GM04504 (cell line): ENCODE measurements around the gene ZNF845.
"Not testable (repeated sequence)": the region's sequence is repeated elsewhere in the genome, so short reads cannot be mapped to it uniquely, and the experiment has no call there.

Experiments used
- DNase-seq: peaks from one replicate; pipeline ENCODE4 v3.0.0-alpha.2; 2012; ENCODE audit warnings: low read depth

The ZNF845 gene

GRCh38 chr19:53381376-53381775, 47.8 kb downstream of the ZNF845 start:
- DNase-seq = no peak

- DNase-seq = no peak
These were observed 54.6 kb downstream of the ZNF845 start for GRCh38 chr19:53388168-53388567.

- no peak for DNase-seq
These were observed 55.4 kb downstream of the ZNF845 start for GRCh38 chr19:53388904-53389303.

- DNase-seq = no peak
These were observed 56.0 kb downstream of the ZNF845 start for GRCh38 chr19:53389571-53389970.

GRCh38 chr19:53389978-53390377, 56.4 kb downstream of the ZNF845 start:
- no peak for DNase-seq

- DNase-seq = peak; percentile 33
These were observed 61.0 kb downstream of the ZNF845 start for GRCh38 chr19:53394522-53394973.

GRCh38 chr19:53394974-53395839, 61.7 kb downstream of the ZNF845 start, which contains the start of gene ZNF765:
Gene ZNF765 (plus strand): TSS chr19:53395149. CDS start chr19:53398016, 2,867 bp downstream.
- DNase-seq = peak; percentile 79

- DNase-seq = not testable (repeated sequence)
These were observed 62.4 kb downstream of the ZNF845 start for GRCh38 chr19:53395840-53396524.

GRCh38 chr19:53396525-53396868, 62.9 kb downstream of the ZNF845 start:
- no peak for DNase-seq

GRCh38 chr19:53397918-53398317, 64.4 kb downstream of the ZNF845 start:
- DNase-seq = not testable (repeated sequence)
